HepG2 (cell line): ENCODE results near the gene DISP2. TPM values are rescaled to one million over a fixed set of nuclear protein-coding genes. Genes with fewer than 3 reads are reported as not detected.

Experiments
- ATAC-seq: fragments of 200-7000 bp; cut with Tn5 transposase; 3 replicates; pipeline ENCODE4 v1.9.1; 2020; ENCODE audit warnings: mild to moderate bottlenecking, moderate library complexity
- BruUV-seq: library from RNA; stranded (reverse); fragments of 400-500 nt; replicated peaks from 2 replicates; lab custom pipeline; 2021; lab: Mats Ljungman, UMichigan
- CTCF ChIA-PET: fragments of 300-600 bp; formaldehyde crosslinking; extraction: SDS; loops from one replicate; lab custom pipeline; 2021; ENCODE audit warnings: low total read pairs, inconsistent platforms, low intra/inter-chr PET ratio; lab: Yijun Ruan, JAX
- POLR2A ChIA-PET: fragments of 350-600 bp; sonication (Branson Sonifier 250); formaldehyde crosslinking; loops from one replicate; lab custom pipeline; 2020; ENCODE audit warnings: antibody characterized with exemption, inconsistent platforms; lab: Yijun Ruan, JAX
- DNase-seq: peaks from one replicate; pipeline ENCODE4 v3.0.0-alpha.2; 2015; ENCODE audit warnings: low spot score
- FAIRE-seq: peaks from 3 replicates; lab custom pipeline; 2011; peaks lifted over from hg19 to GRCh38; lab: Jason Lieb, UNC
- H2AFZ ChIP-seq: one replicate; pipeline ENCODE4 v1.6.1; 2011; ENCODE audit warnings: low read length, inconsistent platforms
- H3K27ac ChIP-seq: fragments of 300-600 bp; 3 replicates; pipeline ENCODE4 v1.8.0; 2011; ENCODE audit warnings: mixed run types, mild to moderate bottlenecking, mixed read lengths, low read length, inconsistent platforms; ENCODE audit not compliant: insufficient read depth; ENCODE audit errors: extremely low read length
- H3K27me3 ChIP-seq, 2 experiments: fragments of 200-600 bp in 1 of 2; 2 replicates in 1 of 2; 3 replicates in 1 of 2; pipeline versions ENCODE4 v1.6.0 to v1.8.0; 2011; ENCODE audit warnings: low read length in 2 of 2, mild to moderate bottlenecking in 2 of 2, moderate library complexity in 2 of 2, inconsistent platforms in 1 of 2; ENCODE audit not compliant: insufficient read depth in 2 of 2, control insufficient read depth in 1 of 2
- H3K36me3 ChIP-seq, 2 experiments: fragments of 200-600 bp in 1 of 2; replicated peaks in 1 of 2; 2 replicates in 1 of 2; 3 replicates in 1 of 2; pipeline versions ENCODE4 v1.5.1 to v1.8.0; 2011; ENCODE audit warnings: low read length in 2 of 2, inconsistent platforms in 1 of 2; ENCODE audit not compliant: insufficient read depth in 2 of 2, control insufficient read depth in 1 of 2
- H3K4me1 ChIP-seq: 2 replicates; pipeline ENCODE4 v1.5.1; 2012; ENCODE audit warnings: low read length, inconsistent platforms; ENCODE audit not compliant: insufficient read depth
- H3K4me2 ChIP-seq: 2 replicates; pipeline ENCODE4 v1.6.0; 2011; ENCODE audit warnings: low read depth, low read length, inconsistent platforms
- H3K4me3 ChIP-seq, 3 experiments: fragments of 200-600 bp in 1 of 3; sonication (generic), shearing (Covaris generic) in 1 of 3; replicated peaks in 1 of 3; 2 replicates each; pipeline ENCODE4 v1.5.1; 2011 to 2016; ENCODE audit warnings: low read length in 3 of 3, inconsistent platforms in 2 of 3, low read depth in 2 of 3, mild to moderate bottlenecking in 2 of 3, control low read depth in 1 of 3, mixed read lengths in 1 of 3; ENCODE audit not compliant: insufficient read depth in 1 of 3
- H3K79me2 ChIP-seq: one replicate; pipeline ENCODE4 v1.6.1; 2011; ENCODE audit warnings: low read length, inconsistent platforms; ENCODE audit not compliant: insufficient read depth
- H3K9ac ChIP-seq: 2 replicates; pipeline ENCODE4 v1.6.0; 2011; ENCODE audit warnings: mild to moderate bottlenecking, low read depth, low read length, inconsistent platforms; ENCODE audit not compliant: insufficient read depth
- H3K9me3 ChIP-seq: 2 replicates; pipeline ENCODE4 v1.5.1; 2012; ENCODE audit warnings: mild to moderate bottlenecking, low read length
- H4K20me1 ChIP-seq: 2 replicates; pipeline ENCODE4 v1.6.0; 2011; ENCODE audit warnings: inconsistent platforms, mild to moderate bottlenecking, low read length, moderate library complexity; ENCODE audit not compliant: insufficient read depth
- BRD4 ChIP-seq: sonication (generic); formaldehyde crosslinking; IDR thresholded peaks from 2 replicates; pipeline ENCODE4 v1.4.0; 2020; ENCODE audit warnings: missing genetic modification reagents
- JDP2 ChIP-seq: sonication (generic); formaldehyde crosslinking; IDR thresholded peaks from 2 replicates; pipeline ENCODE4 v1.8.1; 2022; ENCODE audit warnings: missing genetic modification reagents, borderline replicate concordance
- REPIN1 ChIP-seq: sonication (generic); formaldehyde crosslinking; IDR thresholded peaks from 2 replicates; pipeline ENCODE4 v1.8.0; 2022; ENCODE audit warnings: missing genetic modification reagents, low read depth, mild to moderate bottlenecking, borderline replicate concordance
- SMARCE1 ChIP-seq: fragments of 450-650 bp; IDR thresholded peaks from 2 replicates; pipeline ENCODE4 v1.6.1; 2017; ENCODE audit warnings: borderline replicate concordance
- TBX3 ChIP-seq: fragments of 450-650 bp; IDR thresholded peaks from 2 replicates; pipeline ENCODE4 v1.6.1; 2017; ENCODE audit warnings: antibody characterized with exemption, mild to moderate bottlenecking, inconsistent platforms, borderline replicate concordance
- ZNF230 ChIP-seq: sonication (generic); formaldehyde crosslinking; IDR thresholded peaks from 2 replicates; pipeline ENCODE4 v1.4.0; 2020; ENCODE audit warnings: mild to moderate bottlenecking, missing genetic modification reagents
- WGBS: methylation state at CpG from one replicate; pipeline ENCODE4 v1.1.6; 2017; ENCODE audit warnings: low lambda C conversion rate; 5-methylcytosine and 5-hydroxymethylcytosine counted together
- in situ Hi-C: cut with HindIII; loops from 2 replicates; pipeline ENCODE4 v1.10.0; 2017; ENCODE audit warnings: low pct_unique_long_range_greater_than_20kb; ENCODE audit not compliant: extremely low pct_ligation_motif_present
- intact Hi-C: fragments of 100-400 bp; cut with micrococcal nuclease; formaldehyde crosslinking; loops from one replicate; pipeline ENCODE4 v1.10.0; 2022; ENCODE audit not compliant: unreplicated experiment
- polyA plus RNA-seq, 8 experiments: library from polyadenylated mRNA; depleted of rRNA in 3 of 8; stranded (reverse) in 7 of 8; unstranded in 1 of 8; fragments of >200 nt; fragmentation: Illumina TruSeq in 4 of 8; extraction: Trizol in 4 of 8; gene quantifications; 2 replicates each; pipeline versions ENCODE4 v1.2.1 to v1.2.3, GENCODE V29; 2011 to 2016; ENCODE audit warnings: low read depth in 4 of 8, missing spikeins in 1 of 8, mixed read lengths in 1 of 8; ENCODE audit not compliant: insufficient read depth in 1 of 8
- total RNA-seq, 5 experiments: library from RNA; depleted of rRNA; stranded (reverse); fragments of >200 nt; fragmentation: Illumina TruSeq; extraction: Trizol; gene quantifications; 2 replicates each; pipeline ENCODE4 v1.2.3, GENCODE V29; 2016; ENCODE audit warnings: low read depth in 1 of 5

DISP2 gene
- total and polyA plus RNA-seq, 2 of the 13 experiments (the other 11 are each of a cell fraction or from before 2014, with no cell fraction given) = 0.09 to 0.32 TPM

DNA sequence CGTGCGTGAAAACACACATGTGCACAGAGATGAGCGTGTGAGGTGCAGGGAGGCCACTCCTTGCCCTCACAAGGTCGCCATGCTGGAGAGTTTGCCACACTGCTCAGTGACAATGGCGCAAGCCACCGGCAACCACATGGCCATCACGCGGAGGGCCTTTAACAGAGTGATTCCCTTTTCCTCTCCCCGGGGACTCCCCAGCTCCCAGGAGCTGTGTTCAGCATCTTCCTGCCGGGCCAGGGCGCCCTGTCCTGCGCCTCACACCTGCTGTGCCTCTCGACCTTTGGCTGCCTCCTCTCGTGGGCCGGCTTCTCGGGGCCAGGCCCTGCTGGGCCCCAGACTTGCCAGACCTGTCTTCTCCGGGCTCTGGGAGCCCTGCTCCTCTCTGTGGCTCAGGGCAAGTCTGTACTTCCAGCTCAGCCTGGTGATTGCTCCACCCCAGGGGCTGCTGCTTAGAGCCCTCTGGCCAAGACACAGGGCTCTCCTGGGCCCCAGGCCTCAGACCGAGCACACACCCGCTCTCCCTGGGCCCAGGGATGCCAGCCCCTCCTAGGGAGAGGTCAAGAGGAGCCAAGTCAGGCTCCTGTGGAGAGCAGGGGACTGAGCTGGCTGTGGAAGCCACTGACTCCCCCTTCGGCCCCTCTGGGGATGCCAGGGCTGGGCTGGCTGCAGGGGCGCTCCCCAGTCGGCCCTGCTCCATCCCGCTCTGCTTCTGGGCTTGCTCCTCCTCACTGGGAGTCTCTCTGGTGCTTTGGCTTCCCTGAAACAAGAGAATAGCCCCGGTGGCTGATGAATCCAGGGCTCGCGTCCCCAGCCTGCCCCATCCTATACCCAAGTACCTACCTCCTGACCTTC, 22.9 kb upstream of the DISP2 start:
- DNase-seq (no peak), FAIRE-seq (no peak), ATAC-seq (no peak)
- H3K36me3 ChIP-seq = no peaks in the 10 kb centered on the region; a peak in 1 of 5 replicates
- no TSS peak for BruUV-seq
- no peak overlapping the region for H2AFZ ChIP-seq
- H3K27me3 ChIP-seq = no peaks in the 10 kb centered on the region
- no peak overlapping the region for H3K4me2 ChIP-seq
- WGBS = 88% methylated on average over 11 of the region's 26 CpGs
- H4K20me1 ChIP-seq = peaks cover 4% of the 10 kb centered on the region; the same call in 1 of the 2 replicates
- CTCF ChIA-PET = no interaction called here
- H3K27ac ChIP-seq = no peak overlapping the region
- H3K79me2 ChIP-seq = no peaks in the 10 kb centered on the region
- no peak overlapping the region for H3K9ac ChIP-seq
- peaks cover 33% of the 10 kb centered on the region for H3K4me1 ChIP-seq
- no peak overlapping the region for H3K4me3 ChIP-seq
- TF ChIP-seq SMARCE1 = no peak
- no peak for TF ChIP-seq REPIN1 (CRISPR knock-in tag)
- in situ Hi-C loops = no loop called here
- intact Hi-C loops = no loop called here
- no peaks in the 10 kb centered on the region for H3K9me3 ChIP-seq
- POLR2A ChIA-PET = interaction anchor here (1.3 kb wide), 1 partner anchor 10 kb away, joined by 3 read pairs; no protein-coding TSS in a partner anchor

DNA sequence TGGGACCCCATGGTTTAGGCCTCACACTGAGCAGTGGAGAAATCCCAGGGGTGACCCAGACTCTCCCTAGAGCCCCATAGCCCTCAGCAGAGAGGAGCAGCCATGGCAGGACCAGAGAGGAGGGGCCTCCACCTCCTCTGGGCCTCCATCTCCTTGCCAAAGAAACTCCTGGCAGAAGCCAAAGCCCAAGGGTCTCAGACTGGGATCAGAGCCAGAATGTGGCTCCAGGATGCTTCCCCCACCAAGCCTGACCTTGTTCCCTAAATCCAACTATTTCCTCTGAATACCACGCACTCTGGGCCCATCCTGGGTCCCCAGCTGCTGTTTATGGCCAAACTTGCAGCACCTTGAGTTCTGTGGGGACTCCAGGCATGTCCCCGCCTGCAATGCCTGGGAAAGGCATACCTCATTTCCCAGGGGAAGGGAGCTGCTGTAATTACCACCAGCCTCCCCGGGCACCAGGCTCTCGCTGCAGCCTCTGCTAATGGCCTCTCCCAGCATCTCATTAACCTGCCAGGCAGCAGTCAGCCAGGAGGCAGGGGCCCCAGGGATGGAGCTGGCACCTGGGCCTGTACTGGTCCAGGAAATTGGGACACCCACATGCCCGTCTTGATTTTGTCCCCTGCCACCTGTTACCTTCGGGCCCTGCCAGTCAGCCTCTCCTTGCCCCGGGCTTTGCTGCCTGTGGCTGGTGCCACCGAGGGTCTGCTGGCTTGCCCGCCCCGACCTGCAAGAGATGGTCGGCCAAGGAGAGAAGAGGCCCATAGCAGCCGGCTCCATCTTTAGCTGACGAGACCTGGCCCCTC, 21.9 kb upstream of the DISP2 start:
- no TSS peak for BruUV-seq
- no peak for DNase-seq
- Histone ChIP-seq H3K9me3 (no peaks in the 10 kb centered on the region), H2AFZ (no peak overlapping the region), H3K4me3 (no peak overlapping the region), H3K27me3 (no peaks in the 10 kb centered on the region), H3K4me2 (no peak overlapping the region), H3K36me3 (no peaks in the 10 kb centered on the region; a peak in 1 of 5 replicates), H3K27ac (no peak overlapping the region), H3K4me1 (peaks cover 36% of the 10 kb centered on the region), H4K20me1 (peaks cover 4% of the 10 kb centered on the region; the same call in 1 of the 2 replicates), H3K79me2 (no peaks in the 10 kb centered on the region), H3K9ac (no peak overlapping the region)
- ATAC-seq = no peak
- intact Hi-C loops = no loop called here
- POLR2A ChIA-PET = no interaction called here
- 85% methylated on average over 5 of the region's 13 CpGs for WGBS
- no peak for FAIRE-seq
- CTCF ChIA-PET = no interaction called here
- in situ Hi-C loops = no loop called here
- TF ChIP-seq BRD4 (no peak), TBX3 (no peak), ZNF230 (CRISPR knock-in tag) (no peak), JDP2 (CRISPR knock-in tag) (no peak)
